GM12878 (cell line): ENCODE measurements around the gene PRKG1. TPM values are rescaled to one million over a fixed set of nuclear protein-coding genes. Genes with fewer than 3 reads are reported as not detected.

Source experiments
- ATAC-seq: fragments of 200-7000 bp; cut with Tn5 transposase; 3 replicates; pipeline ENCODE4 v1.9.1; 2020; ENCODE audit warnings: mild to moderate bottlenecking, moderate library complexity
- BruUV-seq: library from RNA; stranded (reverse); fragments of 400-500 nt; replicated peaks from 2 replicates; lab custom pipeline; 2021; lab: Mats Ljungman, UMichigan
- CTCF ChIA-PET: fragments of 300-600 bp; sonication (Branson Sonifier 250); formaldehyde crosslinking; extraction: SDS; loops from one replicate; lab custom pipeline; 2021; ENCODE audit warnings: inconsistent platforms; lab: Yijun Ruan, JAX
- POLR2A ChIA-PET: fragments of 350-600 bp; formaldehyde crosslinking; extraction: SDS; loops from one replicate; lab custom pipeline; 2021; ENCODE audit warnings: inconsistent platforms; lab: Charles Lee
- RAD21 ChIA-PET: fragments of 300-600 bp; sonication (Branson Sonifier 250); formaldehyde crosslinking; loops from one replicate; lab custom pipeline; 2023; ENCODE audit warnings: antibody characterized with exemption; ENCODE audit not compliant: unreplicated experiment; lab: Charles Lee
- SMC1A ChIA-PET: fragments of 300-600 bp; sonication (Branson Sonifier 250); formaldehyde crosslinking; loops from one replicate; lab custom pipeline; 2023; ENCODE audit not compliant: unreplicated experiment, uncharacterized antibody; lab: Charles Lee
- DNase-seq: peaks from one replicate; pipeline ENCODE4 v3.0.0-alpha.2; 2011; ENCODE audit warnings: low read depth, low spot score
- FAIRE-seq: peaks from 3 replicates; lab custom pipeline; 2011; peaks lifted over from hg19 to GRCh38; lab: Jason Lieb, UNC
- H2AFZ ChIP-seq: 2 replicates; pipeline ENCODE4 v1.6.0; 2011; ENCODE audit warnings: low read depth, low read length, control low read depth; ENCODE audit not compliant: control insufficient read depth
- H3K27ac ChIP-seq: 2 replicates; pipeline ENCODE4 v1.5.1; 2011; ENCODE audit warnings: control low read depth; ENCODE audit not compliant: control insufficient read depth, insufficient read depth
- H3K27me3 ChIP-seq, 2 experiments: replicated peaks in 1 of 2; 2 replicates each; pipeline versions ENCODE4 v1.6.0 to v1.6.1; 2011; ENCODE audit warnings: low read length in 1 of 2; ENCODE audit not compliant: control insufficient read depth in 2 of 2, insufficient read depth in 2 of 2
- H3K36me3 ChIP-seq, 2 experiments: 2 replicates each; pipeline ENCODE4 v1.5.1; 2011; ENCODE audit warnings: low read length in 1 of 2; ENCODE audit not compliant: control insufficient read depth in 2 of 2, insufficient read depth in 2 of 2
- H3K4me1 ChIP-seq: 2 replicates; pipeline ENCODE4 v1.6.1; 2011; ENCODE audit warnings: mild to moderate bottlenecking, low read length, moderate library complexity, mixed read lengths; ENCODE audit not compliant: control insufficient read depth, insufficient read depth
- H3K4me2 ChIP-seq: 2 replicates; pipeline ENCODE4 v1.6.0; 2011; ENCODE audit warnings: control low read depth; ENCODE audit not compliant: control insufficient read depth, insufficient read depth
- H3K4me3 ChIP-seq: fragments of 200-600 bp; sonication (generic); 2 replicates; pipeline ENCODE4 v1.5.1; 2016
- H3K79me2 ChIP-seq: 2 replicates; pipeline ENCODE4 v1.6.0; 2011; ENCODE audit warnings: low read length; ENCODE audit not compliant: control insufficient read depth, insufficient read depth
- H3K9ac ChIP-seq: 2 replicates; pipeline ENCODE4 v1.8.0; 2011; ENCODE audit warnings: low read length, control low read depth, mixed read lengths; ENCODE audit not compliant: control insufficient read depth, insufficient read depth
- H3K9me3 ChIP-seq: replicated peaks from 3 replicates; pipeline ENCODE4 v1.5.1; 2011; ENCODE audit warnings: mild to moderate bottlenecking, low read length; ENCODE audit not compliant: control insufficient read depth, insufficient read depth
- H4K20me1 ChIP-seq: 2 replicates; pipeline ENCODE4 v1.6.0; 2011; ENCODE audit not compliant: control insufficient read depth, insufficient read depth
- ATF7 ChIP-seq: fragments of 450-650 bp; IDR thresholded peaks from 2 replicates; pipeline ENCODE4 v1.6.1; 2016; ENCODE audit warnings: low read depth, mild to moderate bottlenecking
- BHLHE40 ChIP-seq, 2 experiments: fragments of 450-650 bp in 1 of 2; IDR thresholded peaks; 2 replicates each; pipeline ENCODE4 v1.6.1; 2011 to 2017; ENCODE audit warnings: low read depth in 2 of 2, borderline replicate concordance in 1 of 2, improper control_type of control experiment in 1 of 2, low read length in 1 of 2, mild to moderate bottlenecking in 1 of 2
- CHD1 ChIP-seq: IDR thresholded peaks from 2 replicates; pipeline ENCODE4 v1.6.1; 2012; ENCODE audit warnings: low read depth, low read length, improper control_type of control experiment
- CREM ChIP-seq: IDR thresholded peaks from 2 replicates; pipeline ENCODE4 v1.6.1; 2014; ENCODE audit warnings: antibody characterized with exemption, low read depth
- DPF2 ChIP-seq: fragments of 450-650 bp; IDR thresholded peaks from 2 replicates; pipeline ENCODE4 v1.6.1; 2017; ENCODE audit warnings: mild to moderate bottlenecking
- EGR1 ChIP-seq, 2 experiments: IDR thresholded peaks; 1 replicate in 1 of 2; 2 replicates in 1 of 2; pipeline ENCODE4 v1.6.1; 2011 to 2012; ENCODE audit warnings: low read depth in 2 of 2, low read length in 2 of 2, borderline replicate concordance in 1 of 2, mild to moderate bottlenecking in 1 of 2, moderate library complexity in 1 of 2
- HDAC2 ChIP-seq: fragments of 200-600 bp; sonication (generic); IDR thresholded peaks from 2 replicates; pipeline ENCODE4 v1.6.1; 2017
- MEF2A ChIP-seq: IDR thresholded peaks from 2 replicates; pipeline ENCODE4 v1.6.1; 2011; ENCODE audit warnings: low read depth, mild to moderate bottlenecking, low read length, moderate library complexity; ENCODE audit not compliant: insufficient read depth
- NFXL1 ChIP-seq: fragments of 450-650 bp; IDR thresholded peaks from 2 replicates; pipeline ENCODE4 v1.6.1; 2017; ENCODE audit warnings: antibody characterized with exemption, mild to moderate bottlenecking, borderline replicate concordance
- RB1 ChIP-seq: fragments of 450-650 bp; formaldehyde crosslinking; IDR thresholded peaks from 2 replicates; pipeline ENCODE4 v1.6.1; 2017; ENCODE audit warnings: mild to moderate bottlenecking, borderline replicate concordance
- RUNX3 ChIP-seq: IDR thresholded peaks from 2 replicates; pipeline ENCODE4 v1.6.1; 2012; ENCODE audit warnings: low read length, inconsistent platforms
- SMC3 ChIP-seq: IDR thresholded peaks from 2 replicates; pipeline ENCODE4 v1.6.1; 2011; ENCODE audit warnings: low read length, improper control_type of control experiment, borderline replicate concordance
- SREBF1 ChIP-seq: IDR thresholded peaks from 2 replicates; pipeline ENCODE4 v1.6.1; 2012; ENCODE audit warnings: mild to moderate bottlenecking, low read length
- ZNF207 ChIP-seq: fragments of 450-650 bp; IDR thresholded peaks from 2 replicates; pipeline ENCODE4 v1.6.1; 2014; ENCODE audit warnings: antibody characterized with exemption, mild to moderate bottlenecking, borderline replicate concordance
- ZNF384 ChIP-seq: IDR thresholded peaks from 2 replicates; pipeline ENCODE4 v1.6.1; 2012; ENCODE audit warnings: low read depth, mild to moderate bottlenecking, low read length, improper control_type of control experiment, borderline replicate concordance
- ZSCAN29 ChIP-seq: fragments of 450-650 bp; IDR thresholded peaks from 2 replicates; pipeline ENCODE4 v1.6.1; 2017; ENCODE audit warnings: mild to moderate bottlenecking, moderate library complexity
- WGBS: methylation state at CpG from one replicate; pipeline ENCODE4 v1.1.6; 2016; ENCODE audit warnings: low lambda C conversion rate; ENCODE audit not compliant: insufficient replicate concordance, insufficient coverage; ENCODE audit errors: missing lambda C conversion rate; 5-methylcytosine and 5-hydroxymethylcytosine counted together
- in situ Hi-C: fragments of 300-500 bp; cut with MboI; formaldehyde crosslinking; loops from 9 replicates; pipeline ENCODE4 v1.14.3; 2018; ENCODE audit warnings: mixed read lengths
- intact Hi-C: fragments of 100-400 bp; cut with micrococcal nuclease; formaldehyde crosslinking; loops from one replicate; pipeline ENCODE4 v1.14.2; 2022; ENCODE audit not compliant: unreplicated experiment
- polyA plus RNA-seq, 11 experiments: library from polyadenylated mRNA; depleted of rRNA in 4 of 11; unstranded in 6 of 11; stranded (reverse) in 5 of 11; fragments of >200 nt; fragmentation: Nextera tagmentation in 4 of 11; fragmentation: Illumina TruSeq in 1 of 11; extraction: Ambion mirVana in 4 of 11; extraction: Trizol in 1 of 11; gene quantifications; 1 replicate in 1 of 11; 2 replicates in 10 of 11; pipeline versions ENCODE4 v1.2.1 to v1.2.3, GENCODE V29; 2011 to 2016; ENCODE audit warnings: inconsistent platforms in 2 of 11, missing spikeins in 2 of 11, low read depth in 1 of 11
- total RNA-seq, 4 experiments: library from RNA; depleted of rRNA in 3 of 4; stranded (reverse); fragments of >200 nt in 3 of 4; fragmentation: Illumina TruSeq in 1 of 4; extraction: Trizol in 1 of 4; gene quantifications; 2 replicates each; pipeline versions ENCODE4 v1.2.1 to v1.2.3, GENCODE V29; 2013 to 2021
- TF ChIP-seq, protein P1 (sequence below): IDR thresholded peaks from 2 replicates; pipeline ENCODE4 v1.6.1; 2011; ENCODE audit warnings: mild to moderate bottlenecking, low read depth, low read length, moderate library complexity; ENCODE audit not compliant: insufficient replicate concordance
- TF ChIP-seq, protein P2 (sequence below): fragments of 450-650 bp; IDR thresholded peaks from 2 replicates; pipeline ENCODE4 v1.6.1; 2017; ENCODE audit warnings: mild to moderate bottlenecking
- TF ChIP-seq, protein P3 (sequence below): fragments of 450-650 bp; IDR thresholded peaks from 2 replicates; pipeline ENCODE4 v1.6.1; 2014; ENCODE audit warnings: mild to moderate bottlenecking
- TF ChIP-seq, protein P4 (sequence below): IDR thresholded peaks from 2 replicates; pipeline ENCODE4 v1.6.1; 2012; ENCODE audit warnings: low read depth, low read length, improper control_type of control experiment

PRKG1 gene
- total and polyA plus RNA-seq, 10 of the 15 experiments (the other 5 are each of a cell fraction or from before 2014, with no cell fraction given), result 0.04 to 0.05 TPM; not detected in 8

DNA sequence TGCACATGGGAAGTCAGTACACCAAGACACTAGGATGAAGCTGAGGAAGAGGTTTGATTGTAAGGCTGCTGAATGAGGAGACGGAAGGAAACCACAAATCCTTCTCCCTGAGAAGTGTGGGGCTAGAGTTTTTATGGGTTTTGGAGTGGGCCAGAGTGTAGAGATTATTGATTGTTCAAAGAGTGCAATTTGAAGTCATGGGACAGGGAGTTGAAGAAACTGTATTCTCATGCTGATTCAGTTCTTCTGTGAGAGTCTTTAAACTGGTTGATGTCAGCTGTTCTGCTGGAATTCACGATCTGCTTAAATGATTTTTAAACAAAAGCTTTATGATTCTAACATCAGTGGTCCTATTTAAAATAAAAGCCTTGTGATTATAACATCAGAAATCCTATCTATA is 533.9 kb downstream of the PRKG1 start (continued):
- TF ChIP-seq, protein P1, sequence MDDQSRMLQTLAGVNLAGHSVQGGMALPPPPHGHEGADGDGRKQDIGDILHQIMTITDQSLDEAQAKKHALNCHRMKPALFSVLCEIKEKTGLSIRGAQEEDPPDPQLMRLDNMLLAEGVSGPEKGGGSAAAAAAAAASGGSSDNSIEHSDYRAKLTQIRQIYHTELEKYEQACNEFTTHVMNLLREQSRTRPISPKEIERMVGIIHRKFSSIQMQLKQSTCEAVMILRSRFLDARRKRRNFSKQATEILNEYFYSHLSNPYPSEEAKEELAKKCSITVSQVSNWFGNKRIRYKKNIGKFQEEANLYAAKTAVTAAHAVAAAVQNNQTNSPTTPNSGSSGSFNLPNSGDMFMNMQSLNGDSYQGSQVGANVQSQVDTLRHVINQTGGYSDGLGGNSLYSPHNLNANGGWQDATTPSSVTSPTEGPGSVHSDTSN, result no peak
- TF ChIP-seq ZNF207, result no peak
- TF ChIP-seq, protein P2, sequence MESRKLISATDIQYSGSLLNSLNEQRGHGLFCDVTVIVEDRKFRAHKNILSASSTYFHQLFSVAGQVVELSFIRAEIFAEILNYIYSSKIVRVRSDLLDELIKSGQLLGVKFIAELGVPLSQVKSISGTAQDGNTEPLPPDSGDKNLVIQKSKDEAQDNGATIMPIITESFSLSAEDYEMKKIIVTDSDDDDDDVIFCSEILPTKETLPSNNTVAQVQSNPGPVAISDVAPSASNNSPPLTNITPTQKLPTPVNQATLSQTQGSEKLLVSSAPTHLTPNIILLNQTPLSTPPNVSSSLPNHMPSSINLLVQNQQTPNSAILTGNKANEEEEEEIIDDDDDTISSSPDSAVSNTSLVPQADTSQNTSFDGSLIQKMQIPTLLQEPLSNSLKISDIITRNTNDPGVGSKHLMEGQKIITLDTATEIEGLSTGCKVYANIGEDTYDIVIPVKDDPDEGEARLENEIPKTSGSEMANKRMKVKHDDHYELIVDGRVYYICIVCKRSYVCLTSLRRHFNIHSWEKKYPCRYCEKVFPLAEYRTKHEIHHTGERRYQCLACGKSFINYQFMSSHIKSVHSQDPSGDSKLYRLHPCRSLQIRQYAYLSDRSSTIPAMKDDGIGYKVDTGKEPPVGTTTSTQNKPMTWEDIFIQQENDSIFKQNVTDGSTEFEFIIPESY, result no peak
- no peak for TF ChIP-seq NFXL1
- no peak for TF ChIP-seq CREM

DNA sequence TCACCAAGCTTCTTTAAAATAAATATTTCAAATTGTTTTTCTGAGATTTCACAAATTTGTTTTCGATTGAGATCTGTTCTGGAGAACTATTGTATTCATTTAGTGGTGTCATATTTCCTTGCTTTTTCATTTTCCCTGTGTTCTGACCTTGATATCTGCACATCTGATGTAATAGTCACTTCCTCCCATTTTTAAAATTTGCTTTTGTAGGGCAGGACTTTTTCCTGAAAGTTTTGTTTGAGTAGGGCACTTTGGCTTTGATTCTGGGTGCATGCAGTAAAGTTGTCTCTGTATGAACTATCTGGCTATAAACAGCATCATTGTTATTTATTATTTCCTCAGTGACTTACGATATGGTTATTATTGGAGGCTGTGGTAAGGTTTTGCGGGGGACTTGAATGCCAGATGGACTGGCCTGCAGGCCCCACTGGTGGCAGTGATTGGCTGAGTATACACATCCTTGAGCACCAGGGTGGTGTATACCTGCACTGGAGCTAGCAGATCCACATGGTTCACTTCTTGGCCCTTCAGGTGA is 541.5 kb downstream of the PRKG1 start:
- no peak for DNase-seq
- BruUV-seq, result no TSS peak
- no peak overlapping the region for H3K27ac ChIP-seq
- ATAC-seq, result no peak
- ChIA-PET POLR2A (no interaction called here), RAD21 (no interaction called here), CTCF (no interaction called here), SMC1A (no interaction called here)
- H3K79me2 ChIP-seq, result no peaks in the 10 kb centered on the region
- H3K9ac ChIP-seq, result no peak overlapping the region
- no peaks in the 10 kb centered on the region for H3K9me3 ChIP-seq
- no peaks in the 10 kb centered on the region for H3K27me3 ChIP-seq
- no peaks in the 10 kb centered on the region for H4K20me1 ChIP-seq
- H3K36me3 ChIP-seq, result no peaks in the 10 kb centered on the region
- 30% methylated on average over 3 of the region's 3 CpGs for WGBS
- H2AFZ ChIP-seq, result no peak overlapping the region
- in situ Hi-C loops, result no loop called here
- no peak overlapping the region for H3K4me3 ChIP-seq
- H3K4me2 ChIP-seq, result no peak overlapping the region
- no peaks in the 10 kb centered on the region for H3K4me1 ChIP-seq
- intact Hi-C loops, result no loop called here
- no peak for FAIRE-seq
- TF ChIP-seq BHLHE40 (IDR thresholded peaks at IDR 0.05; ENCODE audit: borderline replicate concordance in 1 of 2, low read depth in 2 of 2, low read length in 1 of 2), result no peak
- no peak for TF ChIP-seq SREBF1
- no peak for TF ChIP-seq CHD1
- no peak for TF ChIP-seq ATF7
- TF ChIP-seq, protein P3, sequence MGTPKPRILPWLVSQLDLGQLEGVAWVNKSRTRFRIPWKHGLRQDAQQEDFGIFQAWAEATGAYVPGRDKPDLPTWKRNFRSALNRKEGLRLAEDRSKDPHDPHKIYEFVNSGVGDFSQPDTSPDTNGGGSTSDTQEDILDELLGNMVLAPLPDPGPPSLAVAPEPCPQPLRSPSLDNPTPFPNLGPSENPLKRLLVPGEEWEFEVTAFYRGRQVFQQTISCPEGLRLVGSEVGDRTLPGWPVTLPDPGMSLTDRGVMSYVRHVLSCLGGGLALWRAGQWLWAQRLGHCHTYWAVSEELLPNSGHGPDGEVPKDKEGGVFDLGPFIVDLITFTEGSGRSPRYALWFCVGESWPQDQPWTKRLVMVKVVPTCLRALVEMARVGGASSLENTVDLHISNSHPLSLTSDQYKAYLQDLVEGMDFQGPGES, result no peak
- TF ChIP-seq HDAC2, result no peak
- TF ChIP-seq ZSCAN29, result no peak
- TF ChIP-seq SMC3, result no peak
- TF ChIP-seq MEF2A, result no peak
- TF ChIP-seq RB1, result no peak
- TF ChIP-seq RUNX3, result no peak
- TF ChIP-seq, protein P4, sequence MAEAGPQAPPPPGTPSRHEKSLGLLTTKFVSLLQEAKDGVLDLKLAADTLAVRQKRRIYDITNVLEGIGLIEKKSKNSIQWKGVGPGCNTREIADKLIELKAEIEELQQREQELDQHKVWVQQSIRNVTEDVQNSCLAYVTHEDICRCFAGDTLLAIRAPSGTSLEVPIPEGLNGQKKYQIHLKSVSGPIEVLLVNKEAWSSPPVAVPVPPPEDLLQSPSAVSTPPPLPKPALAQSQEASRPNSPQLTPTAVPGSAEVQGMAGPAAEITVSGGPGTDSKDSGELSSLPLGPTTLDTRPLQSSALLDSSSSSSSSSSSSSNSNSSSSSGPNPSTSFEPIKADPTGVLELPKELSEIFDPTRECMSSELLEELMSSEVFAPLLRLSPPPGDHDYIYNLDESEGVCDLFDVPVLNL, result no peak
- no peak for TF ChIP-seq EGR1 (IDR thresholded peaks at IDR 0.05; ENCODE audit: borderline replicate concordance in 1 of 2, low read depth in 2 of 2, low read length in 2 of 2)
- no peak for TF ChIP-seq ZNF384
- TF ChIP-seq DPF2, result no peak
